CD14-positive monocyte (primary cell): Measurements from ENCODE around the gene ELAVL2. TPM values are rescaled to one million over a fixed set of nuclear protein-coding genes. Genes with fewer than 3 reads are reported as not detected.

Experiments
- DNase-seq, 3 donors: peaks; one replicate each; pipeline ENCODE4 v3.0.0-alpha.2; 2011 to 2022
- H2AFZ ChIP-seq: 2 replicates; pipeline ENCODE4 v1.6.0; 2012; ENCODE audit warnings: mild to moderate bottlenecking, low read depth, low read length, inconsistent platforms; ENCODE audit not compliant: insufficient read depth, poor library complexity, severe bottlenecking
- H3K27ac ChIP-seq, 2 donors: 1 replicate in 1 of 2; 2 replicates in 1 of 2; pipeline ENCODE4 v1.5.1; 2012 to 2013; ENCODE audit warnings: low read length in 2 of 2, control low read depth in 1 of 2, inconsistent platforms in 1 of 2, low read depth in 1 of 2, mild to moderate bottlenecking in 1 of 2
- H3K27me3 ChIP-seq, 2 donors: one replicate each; pipeline versions ENCODE4 v1.6.0 to v1.6.1; 2011 to 2013; ENCODE audit warnings: low read length in 2 of 2; ENCODE audit not compliant: control insufficient read depth in 2 of 2, insufficient read depth in 2 of 2
- H3K36me3 ChIP-seq, 2 donors: replicated peaks in 1 of 2; 1 replicate in 1 of 2; 2 replicates in 1 of 2; pipeline versions ENCODE4 v1.5.1 to v1.6.1; 2012 to 2013; ENCODE audit warnings: low read length in 2 of 2, control low read depth in 1 of 2, inconsistent platforms in 1 of 2, mild to moderate bottlenecking in 1 of 2; ENCODE audit not compliant: insufficient read depth in 2 of 2, control insufficient read depth in 1 of 2
- H3K4me1 ChIP-seq, 2 donors: 1 replicate in 1 of 2; 2 replicates in 1 of 2; pipeline versions ENCODE4 v1.5.1 to v1.6.1; 2012 to 2013; ENCODE audit warnings: low read length in 2 of 2, control low read depth in 1 of 2, inconsistent platforms in 1 of 2, mild to moderate bottlenecking in 1 of 2, moderate library complexity in 1 of 2; ENCODE audit not compliant: insufficient read depth in 2 of 2, control insufficient read depth in 1 of 2
- H3K4me2 ChIP-seq: replicated peaks from 2 replicates; pipeline ENCODE3; 2012; ENCODE audit warnings: low read length, moderate library complexity, mild to moderate bottlenecking; ENCODE audit not compliant: poor library complexity, severe bottlenecking; ENCODE audit errors: extremely low read depth
- H3K4me3 ChIP-seq, 3 experiments: fragments of 200-600 bp in 1 of 3; sonication (generic) in 1 of 3; replicated peaks in 1 of 3; 1 replicate in 2 of 3; 2 replicates in 1 of 3; pipeline ENCODE4 v1.5.1; 2011 to 2013; ENCODE audit warnings: low read length in 3 of 3, mild to moderate bottlenecking in 3 of 3, control low read depth in 2 of 3, low read depth in 2 of 3, inconsistent platforms in 1 of 3, moderate library complexity in 1 of 3
- H3K79me2 ChIP-seq: 2 replicates; pipeline ENCODE4 v1.6.0; 2012; ENCODE audit warnings: mild to moderate bottlenecking, control low read depth, inconsistent platforms, low read length, moderate library complexity; ENCODE audit not compliant: insufficient read depth
- H3K9ac ChIP-seq: 2 replicates; pipeline ENCODE4 v1.6.0; 2017; ENCODE audit warnings: low read length, mild to moderate bottlenecking; ENCODE audit not compliant: insufficient read depth, poor library complexity, severe bottlenecking
- H3K9me3 ChIP-seq, 2 donors: replicated peaks in 1 of 2; 1 replicate in 1 of 2; 2 replicates in 1 of 2; pipeline versions ENCODE4 v1.5.1 to v1.6.1; 2012 to 2013; ENCODE audit warnings: low read length in 2 of 2, control low read depth in 1 of 2; ENCODE audit not compliant: control insufficient read depth in 1 of 2, insufficient read depth in 1 of 2
- H4K20me1 ChIP-seq: 2 replicates; pipeline ENCODE4 v1.6.0; 2012; ENCODE audit warnings: mild to moderate bottlenecking, low read length, control low read depth, moderate library complexity; ENCODE audit not compliant: insufficient read depth
- H3K27ac Mint-ChIP-seq, 7 donors: one replicate each; pipeline ENCODE4 v1.8.0; 2020; ENCODE audit warnings: mild to moderate bottlenecking in 7 of 7, mixed read lengths in 7 of 7, moderate library complexity in 6 of 7, inconsistent platforms in 2 of 7
- H3K27me3 Mint-ChIP-seq, 3 donors: one replicate each; pipeline ENCODE4 v1.8.0; 2021 to 2022; ENCODE audit warnings: low read depth in 3 of 3, mild to moderate bottlenecking in 3 of 3, mixed read lengths in 3 of 3, moderate library complexity in 3 of 3, inconsistent platforms in 1 of 3
- H3K36me3 Mint-ChIP-seq, 2 donors: one replicate each; pipeline ENCODE4 v1.8.0; 2020; ENCODE audit warnings: mixed read lengths in 2 of 2, inconsistent platforms in 1 of 2, mild to moderate bottlenecking in 1 of 2
- H3K4me1 Mint-ChIP-seq: one replicate; pipeline ENCODE4 v1.8.0; 2020; ENCODE audit warnings: mild to moderate bottlenecking, mixed read lengths
- H3K4me3 Mint-ChIP-seq, 2 donors: one replicate each; pipeline ENCODE4 v1.8.0; 2020; ENCODE audit warnings: mild to moderate bottlenecking in 2 of 2, mixed read lengths in 2 of 2, moderate library complexity in 1 of 2
- H3K9me3 Mint-ChIP-seq, 7 donors: one replicate each; pipeline ENCODE4 v1.8.0; 2020 to 2022; ENCODE audit warnings: mixed read lengths in 7 of 7, mild to moderate bottlenecking in 6 of 7, moderate library complexity in 6 of 7, inconsistent platforms in 2 of 7
- WGBS: methylation state at CpG from one replicate; pipeline ENCODE4 v1.1.5; 2013; ENCODE audit warnings: missing lambda C conversion rate; ENCODE audit not compliant: insufficient coverage; 5-methylcytosine and 5-hydroxymethylcytosine counted together
- intact Hi-C, 2 donors: fragments of 100-400 bp; cut with micrococcal nuclease; formaldehyde crosslinking; loops; one replicate each; pipeline versions ENCODE4 v1.15.0 to v1.15.1; 2023
- polyA plus RNA-seq, 3 donors: library from polyadenylated mRNA; depleted of rRNA in 1 of 3; unstranded in 2 of 3; stranded (reverse) in 1 of 3; fragments of 300-500 nt in 2 of 3; fragments of >200 nt in 1 of 3; fragmentation: Illumina TruSeq in 2 of 3; gene quantifications; 1 replicate in 2 of 3; 2 replicates in 1 of 3; pipeline ENCODE4 v1.2.3, GENCODE V29; 2012 to 2021
- TF ChIP-seq, protein P1 (sequence below): fragments of 200-600 bp; IDR thresholded peaks from one replicate; pipeline ENCODE4 v1.8.0; 2022; ENCODE audit warnings: antibody characterized with exemption, mild to moderate bottlenecking

The ELAVL2 gene
- polyA plus RNA-seq, 3 donors = not detected

DNA sequence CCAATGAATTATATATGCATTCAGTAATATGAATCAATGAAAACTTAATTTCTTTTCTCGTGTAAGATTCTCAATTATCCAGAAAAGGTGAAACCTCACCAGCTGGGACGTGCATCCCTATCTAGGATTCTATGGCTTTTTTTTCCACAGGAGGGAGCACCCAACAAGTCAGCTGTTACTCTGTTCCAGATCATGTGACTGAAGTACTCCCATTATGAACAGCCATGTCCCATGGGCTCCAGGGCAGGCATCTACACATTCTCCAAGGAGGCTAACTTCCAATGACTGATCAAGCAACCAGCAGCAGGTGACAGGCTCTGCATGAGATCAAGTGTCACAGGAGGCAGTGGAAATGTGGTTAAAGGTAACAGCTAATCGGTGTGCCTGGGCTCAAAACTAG is 118.8 kb downstream of the ELAVL2 start:
- no peaks in the 10 kb centered on the region for H3K27me3 Mint-ChIP-seq
- H3K36me3 Mint-ChIP-seq = no peaks in the 10 kb centered on the region
- H3K4me2 ChIP-seq = no peak overlapping the region
- H3K36me3 ChIP-seq = no peaks in the 10 kb centered on the region
- H3K27ac Mint-ChIP-seq = no peak overlapping the region
- no peaks in the 10 kb centered on the region for H3K4me1 ChIP-seq
- H3K9ac ChIP-seq = no peak overlapping the region
- no peak overlapping the region for H3K27ac ChIP-seq
- H3K9me3 ChIP-seq = no peaks in the 10 kb centered on the region
- H3K9me3 Mint-ChIP-seq = peaks cover 0 to 2% (median 0%) of the 10 kb centered on the region in 7 donors
- DNase-seq = no peak
- H3K4me3 ChIP-seq = no peak overlapping the region
- no peaks in the 10 kb centered on the region for H3K4me1 Mint-ChIP-seq
- no peak overlapping the region for H3K4me3 Mint-ChIP-seq
- intact Hi-C loops = no loop called here
- WGBS = 100% methylated on average over 1 of the region's 3 CpGs
- H3K79me2 ChIP-seq = no peaks in the 10 kb centered on the region
- no peaks in the 10 kb centered on the region for H4K20me1 ChIP-seq
- TF ChIP-seq, protein P1, sequence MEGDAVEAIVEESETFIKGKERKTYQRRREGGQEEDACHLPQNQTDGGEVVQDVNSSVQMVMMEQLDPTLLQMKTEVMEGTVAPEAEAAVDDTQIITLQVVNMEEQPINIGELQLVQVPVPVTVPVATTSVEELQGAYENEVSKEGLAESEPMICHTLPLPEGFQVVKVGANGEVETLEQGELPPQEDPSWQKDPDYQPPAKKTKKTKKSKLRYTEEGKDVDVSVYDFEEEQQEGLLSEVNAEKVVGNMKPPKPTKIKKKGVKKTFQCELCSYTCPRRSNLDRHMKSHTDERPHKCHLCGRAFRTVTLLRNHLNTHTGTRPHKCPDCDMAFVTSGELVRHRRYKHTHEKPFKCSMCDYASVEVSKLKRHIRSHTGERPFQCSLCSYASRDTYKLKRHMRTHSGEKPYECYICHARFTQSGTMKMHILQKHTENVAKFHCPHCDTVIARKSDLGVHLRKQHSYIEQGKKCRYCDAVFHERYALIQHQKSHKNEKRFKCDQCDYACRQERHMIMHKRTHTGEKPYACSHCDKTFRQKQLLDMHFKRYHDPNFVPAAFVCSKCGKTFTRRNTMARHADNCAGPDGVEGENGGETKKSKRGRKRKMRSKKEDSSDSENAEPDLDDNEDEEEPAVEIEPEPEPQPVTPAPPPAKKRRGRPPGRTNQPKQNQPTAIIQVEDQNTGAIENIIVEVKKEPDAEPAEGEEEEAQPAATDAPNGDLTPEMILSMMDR = no peak
- H2AFZ ChIP-seq = no peak overlapping the region
- no peaks in the 10 kb centered on the region for H3K27me3 ChIP-seq

DNA sequence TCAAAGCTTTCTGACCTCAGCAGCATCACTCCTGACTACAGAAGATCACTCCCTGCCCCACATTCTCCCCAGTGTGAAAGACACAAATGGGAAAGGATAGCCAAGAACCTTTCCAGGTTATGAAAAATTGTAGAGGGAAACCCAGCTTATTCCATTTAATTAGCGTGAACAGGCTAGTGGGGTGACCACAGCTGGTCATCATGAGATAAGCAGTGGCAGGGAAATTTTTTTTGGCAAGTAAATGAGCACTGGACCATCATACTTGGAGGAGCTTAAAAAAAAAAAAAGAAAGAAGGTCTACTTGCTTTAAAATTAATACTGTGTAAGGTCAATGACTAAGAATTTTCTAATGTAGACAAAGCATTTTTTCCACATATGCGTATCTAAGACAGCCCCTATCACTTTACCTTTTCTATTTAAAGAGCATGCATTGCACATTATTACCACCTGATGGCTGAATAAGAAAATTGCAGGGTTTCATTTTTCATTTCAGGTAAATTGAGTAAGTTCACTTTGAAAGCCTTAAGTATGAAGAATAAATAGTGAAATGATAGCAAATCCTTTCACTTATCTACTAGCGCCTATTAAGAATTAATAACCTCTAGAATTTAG is 123.6 kb downstream of the ELAVL2 start:
- Histone ChIP-seq H3K4me2 (no peak overlapping the region), H3K36me3 (no peaks in the 10 kb centered on the region), H3K9ac (no peak overlapping the region), H3K9me3 (no peaks in the 10 kb centered on the region), H3K27ac (no peak overlapping the region), H4K20me1 (no peaks in the 10 kb centered on the region), H3K79me2 (no peaks in the 10 kb centered on the region), H2AFZ (no peak overlapping the region), H3K4me1 (no peaks in the 10 kb centered on the region), H3K27me3 (no peaks in the 10 kb centered on the region), H3K4me3 (no peak overlapping the region)
- Mint-ChIP-seq H3K9me3 (peaks cover 0 to 6% (median 0%) of the 10 kb centered on the region in 7 donors), H3K36me3 (no peaks in the 10 kb centered on the region), H3K27me3 (no peaks in the 10 kb centered on the region), H3K4me3 (no peak overlapping the region), H3K27ac (no peak overlapping the region), H3K4me1 (no peaks in the 10 kb centered on the region)
- TF ChIP-seq, protein P1 = no peak
- intact Hi-C loops = no loop called here
- DNase-seq = no peak
- WGBS = no CpG with 5 or more reads among the region's 3 CpGs
